OCI-LY1 (cell line): ENCODE data around the gene ALDH3A1.

ENCODE experiments used
- CTCF ChIP-seq: fragments of 200-600 bp; sonication (generic), shearing (Covaris generic); IDR thresholded peaks from 2 replicates; pipeline ENCODE4 v1.5.1; 2017; ENCODE audit warnings: mild to moderate bottlenecking, antibody characterized with exemption, low read length, moderate library complexity, mixed read lengths
- EZH2 ChIP-seq: fragments of 200-600 bp; sonication (generic), shearing (Covaris generic); IDR thresholded peaks from 2 replicates; pipeline ENCODE4 v1.8.0; 2017; ENCODE audit warnings: borderline replicate concordance, mixed run types, mild to moderate bottlenecking, antibody characterized with exemption, low read length, moderate library complexity, mixed read lengths

GRCh38 chr17:19756546-19756945, 8.4 kb upstream of the ALDH3A1 start:
- no peak for TF ChIP-seq CTCF
- no peak for TF ChIP-seq EZH2
